ENCODE results near the gene MYNN. TPM values are rescaled to one million over a fixed set of nuclear protein-coding genes. Genes with fewer than 3 reads are reported as not detected.

The MYNN gene
- total RNA-seq, 1 experiment from 2014 or later = 13.5 TPM

GRCh38 chr3:169759256-169759655 is 13.9 kb upstream of the MYNN start:
- ChIA-PET RAD21 (ENCODE audit: low non-redundant PET in 1 of 2, low total read pairs in 2 of 2, uncharacterized antibody in 2 of 2, unreplicated experiment in 2 of 2) (no interaction called here), CTCF (no interaction called here), POLR2A (no interaction called here)
- Histone ChIP-seq H3K9me2 (ENCODE audit: insufficient read depth) (no peaks in the 10 kb centered on the region), H3K4me1 (ENCODE audit: control insufficient read depth in 1 of 2, insufficient read depth in 2 of 2, low read length in 2 of 2) (peaks cover 7 to 12% of the 10 kb centered on the region in 2 experiments; a peak in 3 of 4 replicates), H3K9ac (ENCODE audit: low read length) (no peak overlapping the region), H3K79me2 (ENCODE audit: insufficient read depth, low read length) (peaks cover 4% of the 10 kb centered on the region), H4K20me1 (ENCODE audit: insufficient read depth) (no peaks in the 10 kb centered on the region), H3K4me3 (replicated peaks in 1 of 2; ENCODE audit: low read depth in 1 of 2, low read length in 2 of 2) (no peak overlapping the region), H3K27me3 (ENCODE audit: insufficient read depth, low read length) (no peaks in the 10 kb centered on the region), H3K36me3 (ENCODE audit: control insufficient read depth in 1 of 2, insufficient read depth in 2 of 2, low read length in 2 of 2) (no peaks in the 10 kb centered on the region), H3K4me2 (ENCODE audit: low read length) (no peak overlapping the region), H3K27ac (ENCODE audit: low read depth, low read length) (no peak overlapping the region), H3K9me3 (ENCODE audit: control insufficient read depth in 1 of 2, insufficient read depth in 1 of 2, low read depth in 1 of 2, low read length in 2 of 2) (no peaks in the 10 kb centered on the region), H2AFZ (ENCODE audit: low read depth, low read length, poor library complexity, severe bottlenecking) (no peak overlapping the region)
- intact Hi-C loops (cut with micrococcal nuclease) = no loop called here
- no peak for DNase-seq (ENCODE audit: low read depth, low spot score)
- ATAC-seq = no peak
- TF ChIP-seq ATF3 (IDR thresholded peaks at IDR 0.05) (no peak), ZBTB33 (IDR thresholded peaks at IDR 0.05; ENCODE audit: extremely low read depth, insufficient replicate concordance, low read length) (no peak), CBX3 (IDR thresholded peaks at IDR 0.05; ENCODE audit: low read depth) (no peak), CTCF (IDR thresholded peaks at IDR 0.05 in 2 of 3, conservative IDR thresholded peaks at IDR 0.05 in 1 of 3; ENCODE audit: borderline replicate concordance in 1 of 3, insufficient read depth in 1 of 3, low read depth in 2 of 3, low read length in 2 of 3) (no peak), REST (IDR thresholded peaks at IDR 0.05; ENCODE audit: low read depth) (no peak), EZH2phosphoT487 (IDR thresholded peaks at IDR 0.05; ENCODE audit: borderline replicate concordance) (no peak), TCF7L2 (IDR thresholded peaks at IDR 0.05; ENCODE audit: borderline replicate concordance, extremely low read depth, insufficient read depth, insufficient read length) (no peak), JUND (IDR thresholded peaks at IDR 0.05) (no peak), SIN3A (IDR thresholded peaks at IDR 0.05; ENCODE audit: low read depth) (no peak), YY1 (IDR thresholded peaks at IDR 0.05; ENCODE audit: extremely low read depth, insufficient replicate concordance, low read depth, low read length) (no peak), ELF1 (IDR thresholded peaks at IDR 0.05; ENCODE audit: borderline replicate concordance, low read depth) (no peak)
- BruUV-seq (replicated peaks) = no TSS peak
